SU-DHL-6 (cell line): ENCODE results near the gene NUCB2.
A peak's percentile ranks its signal among the peaks of the same experiment; 100 is the strongest.
"Not testable (repeated sequence)": the region's sequence is repeated elsewhere in the genome, so short reads cannot be mapped to it uniquely, and the experiment has no call there.

Source experiments
- H2AFZ ChIP-seq: fragments of 200-600 bp; sonication (generic); 2 replicates; pipeline ENCODE4 v1.6.1; 2014; ENCODE audit warnings: low read depth, mild to moderate bottlenecking, moderate library complexity, mixed read lengths, antibody characterized with exemption, low read length; ENCODE audit not compliant: severe bottlenecking
- H3F3A ChIP-seq: fragments of 200-600 bp; shearing (Covaris generic); 2 replicates; pipeline ENCODE4 v1.6.0; 2016; ENCODE audit warnings: antibody characterized with exemption, mild to moderate bottlenecking; ENCODE audit not compliant: insufficient read depth
- H3K27ac ChIP-seq: fragments of 200-600 bp; sonication (generic); 2 replicates; pipeline ENCODE4 v1.5.1; 2016; ENCODE audit warnings: low read depth, mild to moderate bottlenecking, low read length, moderate library complexity, mixed read lengths
- H3K27me3 ChIP-seq: fragments of 200-600 bp; sonication (generic), shearing (Covaris generic); 2 replicates; pipeline ENCODE4 v1.6.0; 2014; ENCODE audit warnings: mild to moderate bottlenecking, low read length
- H3K36me3 ChIP-seq: fragments of 200-600 bp; sonication (generic); 2 replicates; pipeline ENCODE4 v1.6.1; 2014; ENCODE audit warnings: mild to moderate bottlenecking, low read length, mixed read lengths
- H3K4me2 ChIP-seq: fragments of 300-600, 200-600 bp; shearing (Covaris generic), sonication (generic); 2 replicates; pipeline ENCODE4 v1.6.0; 2014; ENCODE audit warnings: low read length, low read depth, mild to moderate bottlenecking; ENCODE audit not compliant: poor library complexity, severe bottlenecking
- H3K4me3 ChIP-seq: fragments of 200-600 bp; sonication (generic); 2 replicates; pipeline ENCODE4 v1.5.1; 2014; ENCODE audit warnings: antibody characterized with exemption, low read length, mild to moderate bottlenecking, mixed read lengths; ENCODE audit not compliant: insufficient read depth, poor library complexity, severe bottlenecking
- H3K79me2 ChIP-seq: fragments of 200-600 bp; sonication (generic); 2 replicates; pipeline ENCODE4 v1.6.1; 2014; ENCODE audit warnings: mild to moderate bottlenecking, low read length, moderate library complexity; ENCODE audit not compliant: insufficient read depth
- H3K9ac ChIP-seq: fragments of 200-600 bp; sonication (generic); 2 replicates; pipeline ENCODE4 v1.7.0; 2014; ENCODE audit warnings: mild to moderate bottlenecking, low read length
- H3K9me2 ChIP-seq: fragments of 200-600 bp; sonication (generic); replicated peaks from 2 replicates; pipeline ENCODE4 v1.6.1; 2014; ENCODE audit warnings: low read length; ENCODE audit not compliant: insufficient read depth
- H3K9me3 ChIP-seq: fragments of 200-600 bp; sonication (generic); 2 replicates; pipeline ENCODE4 v1.6.1; 2014; ENCODE audit warnings: low read length, mixed read lengths; ENCODE audit not compliant: insufficient read depth
- H4K20me1 ChIP-seq: fragments of 200-600 bp; sonication (generic); 2 replicates; pipeline ENCODE4 v1.6.1; 2014; ENCODE audit warnings: low read depth, mild to moderate bottlenecking, antibody characterized with exemption, low read length, moderate library complexity, mixed read lengths
- EZH2phosphoT487 ChIP-seq: fragments of 200-600 bp; sonication (generic), shearing (Covaris generic); conservative IDR thresholded peaks from 2 replicates; pipeline ENCODE4 v1.6.1; 2018; ENCODE audit warnings: mild to moderate bottlenecking, antibody characterized with exemption, low read length, moderate library complexity, mixed read lengths
- TF ChIP-seq, protein P1 (sequence below): fragments of 200-600 bp; sonication (generic); IDR thresholded peaks from one replicate; pipeline ENCODE4 v1.5.1; 2017; ENCODE audit warnings: antibody characterized with exemption, mild to moderate bottlenecking, low read length, moderate library complexity; ENCODE audit not compliant: insufficient read depth, poor library complexity, severe bottlenecking

NUCB2 gene

GRCh38 chr11:17230867-17231851, 45.4 kb upstream of the NUCB2 start:
- Histone ChIP-seq H3K27me3 (no peaks in the 10 kb centered on the region), H4K20me1 (no peaks in the 10 kb centered on the region), H3K9ac (no peak overlapping the region), H3K9me3 (no peaks in the 10 kb centered on the region), H2AFZ (no peak overlapping the region), H3K27ac (no peak overlapping the region), H3F3A (no peaks in the 10 kb centered on the region), H3K9me2 (no peaks in the 10 kb centered on the region), H3K4me2 (peak overlapping the region; percentile 38), H3K79me2 (no peaks in the 10 kb centered on the region), H3K4me3 (no peak overlapping the region), H3K36me3 (no peaks in the 10 kb centered on the region)
- TF ChIP-seq, protein P1, sequence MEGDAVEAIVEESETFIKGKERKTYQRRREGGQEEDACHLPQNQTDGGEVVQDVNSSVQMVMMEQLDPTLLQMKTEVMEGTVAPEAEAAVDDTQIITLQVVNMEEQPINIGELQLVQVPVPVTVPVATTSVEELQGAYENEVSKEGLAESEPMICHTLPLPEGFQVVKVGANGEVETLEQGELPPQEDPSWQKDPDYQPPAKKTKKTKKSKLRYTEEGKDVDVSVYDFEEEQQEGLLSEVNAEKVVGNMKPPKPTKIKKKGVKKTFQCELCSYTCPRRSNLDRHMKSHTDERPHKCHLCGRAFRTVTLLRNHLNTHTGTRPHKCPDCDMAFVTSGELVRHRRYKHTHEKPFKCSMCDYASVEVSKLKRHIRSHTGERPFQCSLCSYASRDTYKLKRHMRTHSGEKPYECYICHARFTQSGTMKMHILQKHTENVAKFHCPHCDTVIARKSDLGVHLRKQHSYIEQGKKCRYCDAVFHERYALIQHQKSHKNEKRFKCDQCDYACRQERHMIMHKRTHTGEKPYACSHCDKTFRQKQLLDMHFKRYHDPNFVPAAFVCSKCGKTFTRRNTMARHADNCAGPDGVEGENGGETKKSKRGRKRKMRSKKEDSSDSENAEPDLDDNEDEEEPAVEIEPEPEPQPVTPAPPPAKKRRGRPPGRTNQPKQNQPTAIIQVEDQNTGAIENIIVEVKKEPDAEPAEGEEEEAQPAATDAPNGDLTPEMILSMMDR, result no peak

DNA sequence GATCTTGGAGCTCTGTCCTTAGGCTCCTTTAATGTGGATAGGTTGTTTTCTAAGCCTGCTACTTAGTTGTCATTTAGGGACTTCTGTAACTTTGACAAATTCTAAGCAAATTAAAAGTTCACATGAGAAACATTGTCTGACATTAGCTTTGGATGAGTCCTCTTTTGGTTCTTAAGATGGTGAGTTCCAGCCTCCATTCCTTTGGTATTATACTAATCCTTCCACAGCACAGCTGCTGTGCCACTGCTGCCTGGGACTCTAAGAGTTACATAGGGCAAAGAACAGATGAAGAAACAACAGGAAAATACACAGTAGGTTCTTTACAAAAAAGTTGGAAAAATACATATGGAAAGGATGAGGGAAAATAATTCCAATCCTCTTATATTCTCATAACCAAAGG, 43.4 kb upstream of the NUCB2 start:
- Histone ChIP-seq H3K4me2 (no peak overlapping the region), H3K9ac (no peak overlapping the region), H3K79me2 (no peaks in the 10 kb centered on the region), H3K4me3 (no peak overlapping the region), H3K9me3 (no peaks in the 10 kb centered on the region), H3K9me2 (no peaks in the 10 kb centered on the region), H2AFZ (no peak overlapping the region), H3K36me3 (no peaks in the 10 kb centered on the region), H4K20me1 (no peaks in the 10 kb centered on the region), H3K27me3 (no peaks in the 10 kb centered on the region), H3K27ac (no peak overlapping the region), H3F3A (no peaks in the 10 kb centered on the region)
- TF ChIP-seq, protein P1, result no peak
- no peak for TF ChIP-seq EZH2phosphoT487

DNA sequence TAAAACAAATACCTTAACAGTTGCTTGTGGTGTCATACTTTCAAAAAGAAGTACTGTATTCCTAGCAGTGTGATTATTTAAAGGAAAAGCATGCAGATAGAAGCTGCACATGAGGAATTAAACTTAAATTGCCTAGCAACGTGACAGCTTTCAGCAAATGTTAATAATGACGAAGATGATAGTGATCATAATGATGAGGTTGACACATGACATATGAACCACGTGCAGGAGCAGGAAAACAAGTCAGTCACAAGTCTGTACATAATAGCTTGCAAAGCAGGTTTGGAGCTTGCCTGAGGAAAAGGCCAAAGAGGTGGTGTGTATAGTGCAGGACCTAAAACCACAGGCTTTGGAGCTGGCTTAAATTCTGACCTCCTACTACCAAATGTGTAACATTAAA, 38.2 kb upstream of the NUCB2 start:
- Histone ChIP-seq H3K27me3 (no peaks in the 10 kb centered on the region), H3K36me3 (no peaks in the 10 kb centered on the region), H3K9ac (no peak overlapping the region), H3F3A (no peaks in the 10 kb centered on the region), H3K9me3 (no peaks in the 10 kb centered on the region), H4K20me1 (no peaks in the 10 kb centered on the region), H2AFZ (no peak overlapping the region), H3K27ac (no peak overlapping the region), H3K9me2 (no peaks in the 10 kb centered on the region), H3K4me3 (no peak overlapping the region), H3K79me2 (no peaks in the 10 kb centered on the region), H3K4me2 (no peak overlapping the region)
- TF ChIP-seq, protein P1, result no peak
- TF ChIP-seq EZH2phosphoT487, result no peak

DNA sequence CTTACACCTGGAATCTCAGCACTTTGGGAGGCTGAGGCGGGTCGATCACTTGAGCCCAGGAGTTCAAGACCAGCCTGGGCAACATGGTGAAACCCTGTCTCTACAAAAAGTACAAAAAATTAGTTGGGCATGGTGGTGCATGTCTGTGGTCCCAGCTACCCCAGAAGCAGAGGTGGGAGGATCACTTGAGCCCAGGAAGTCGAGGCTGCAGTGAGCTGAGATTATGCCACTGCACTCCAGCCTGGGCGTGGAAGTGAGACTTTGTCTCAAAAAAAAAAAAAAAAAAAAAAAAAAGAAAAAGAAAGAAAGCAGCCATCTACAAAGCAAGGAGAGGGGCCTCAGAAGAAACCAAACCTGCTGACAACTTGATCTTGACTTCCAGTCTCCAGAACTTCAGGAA, 36.6 kb upstream of the NUCB2 start:
- H3K9me2 ChIP-seq, H3F3A ChIP-seq: not testable (repeated sequence)

More for the DNA sequence above, 36.6 kb upstream of the NUCB2 start:
- not testable (repeated sequence) for H3K9ac ChIP-seq, H3K4me3 ChIP-seq, H3K27ac ChIP-seq, H3K27me3 ChIP-seq, H2AFZ ChIP-seq, H3K79me2 ChIP-seq, H3K36me3 ChIP-seq, H3K9me3 ChIP-seq, H3K4me2 ChIP-seq, H4K20me1 ChIP-seq
